ENCODE measurements around the gene CFAP61.

DNA sequence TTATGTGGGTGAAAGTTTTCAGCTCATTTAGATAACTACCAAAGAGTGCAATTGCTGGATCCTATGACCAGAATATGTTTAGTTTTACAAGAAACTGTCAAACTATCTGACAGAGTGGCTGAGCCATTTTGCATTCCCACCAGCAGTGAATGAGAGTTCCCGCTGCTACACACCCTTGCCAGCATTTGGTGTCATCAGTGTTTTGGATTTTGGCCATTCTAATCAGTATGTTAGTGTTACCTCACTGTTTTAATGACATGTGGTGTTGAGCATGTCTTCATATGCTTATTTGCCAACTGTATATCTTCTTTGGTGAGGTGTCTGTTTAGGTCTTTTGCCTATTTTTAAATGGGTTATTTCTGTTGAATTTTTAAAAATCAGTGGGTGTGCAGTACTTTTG, 120.9 kb downstream of the CFAP61 start:
- TF ChIP-seq, protein P1, sequence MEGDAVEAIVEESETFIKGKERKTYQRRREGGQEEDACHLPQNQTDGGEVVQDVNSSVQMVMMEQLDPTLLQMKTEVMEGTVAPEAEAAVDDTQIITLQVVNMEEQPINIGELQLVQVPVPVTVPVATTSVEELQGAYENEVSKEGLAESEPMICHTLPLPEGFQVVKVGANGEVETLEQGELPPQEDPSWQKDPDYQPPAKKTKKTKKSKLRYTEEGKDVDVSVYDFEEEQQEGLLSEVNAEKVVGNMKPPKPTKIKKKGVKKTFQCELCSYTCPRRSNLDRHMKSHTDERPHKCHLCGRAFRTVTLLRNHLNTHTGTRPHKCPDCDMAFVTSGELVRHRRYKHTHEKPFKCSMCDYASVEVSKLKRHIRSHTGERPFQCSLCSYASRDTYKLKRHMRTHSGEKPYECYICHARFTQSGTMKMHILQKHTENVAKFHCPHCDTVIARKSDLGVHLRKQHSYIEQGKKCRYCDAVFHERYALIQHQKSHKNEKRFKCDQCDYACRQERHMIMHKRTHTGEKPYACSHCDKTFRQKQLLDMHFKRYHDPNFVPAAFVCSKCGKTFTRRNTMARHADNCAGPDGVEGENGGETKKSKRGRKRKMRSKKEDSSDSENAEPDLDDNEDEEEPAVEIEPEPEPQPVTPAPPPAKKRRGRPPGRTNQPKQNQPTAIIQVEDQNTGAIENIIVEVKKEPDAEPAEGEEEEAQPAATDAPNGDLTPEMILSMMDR (IDR thresholded peaks at IDR 0.05): no peak
- no peak for TF ChIP-seq POLR2AphosphoS5 (IDR thresholded peaks at IDR 0.05)

Measured in suprapubic skin (tissue), 3 donors.